Left ventricle myocardium inferior (tissue), 1 donor: Measurements from ENCODE around the gene CRYBA1. TPM values are rescaled to one million over a fixed set of nuclear protein-coding genes. Genes with fewer than 3 reads are reported as not detected.

Source experiments
- DNase-seq: peaks from one replicate; pipeline ENCODE4 v3.0.0-alpha.2; 2020
- H3K27ac ChIP-seq: fragments of 200-600 bp; replicated peaks from 2 replicates; pipeline ENCODE4 v1.8.0; 2021
- H3K27me3 ChIP-seq: fragments of 200-600 bp; 2 replicates; pipeline ENCODE4 v1.8.0; 2021; ENCODE audit warnings: low read depth
- H3K36me3 ChIP-seq: fragments of 200-600 bp; 2 replicates; pipeline ENCODE4 v1.8.0; 2021
- H3K4me1 ChIP-seq: fragments of 200-600 bp; 2 replicates; pipeline ENCODE4 v1.8.0; 2021
- H3K4me3 ChIP-seq: fragments of 200-600 bp; 2 replicates; pipeline ENCODE4 v1.8.0; 2021; ENCODE audit warnings: mild to moderate bottlenecking, moderate library complexity
- H3K9me3 ChIP-seq: fragments of 200-600 bp; replicated peaks from 2 replicates; pipeline ENCODE4 v1.8.0; 2021
- intact Hi-C: fragments of 100-400 bp; cut with micrococcal nuclease; formaldehyde crosslinking; loops from one replicate; pipeline ENCODE4 v1.11.0; 2022
- total RNA-seq: library from RNA; stranded (reverse); fragmentation: NEBNext Ultra II Directional; extraction: Animal tissue kit (Norgen Biotek cat#: 25700); gene quantifications from one replicate; pipeline ENCODE4 v1.2.1, GENCODE V29; 2021
- TF ChIP-seq, protein P1 (sequence below): fragments of 200-600 bp; IDR thresholded peaks from 2 replicates; pipeline ENCODE4 v1.8.0; 2021; ENCODE audit warnings: antibody characterized with exemption, mild to moderate bottlenecking, borderline replicate concordance
- donor health status: DM: no; HTN: yes; CAD: no; lungs with severe emphysema.

Gene CRYBA1
- total RNA-seq, 1 donor from 2014 or later = not detected

GRCh38 chr17:29209073-29209472 is 37.6 kb upstream of the CRYBA1 start:
- Histone ChIP-seq H3K27ac (no peak overlapping the region), H3K4me3 (no peak overlapping the region), H3K27me3 (no peaks in the 10 kb centered on the region), H3K36me3 (no peaks in the 10 kb centered on the region), H3K4me1 (peaks cover 12% of the 10 kb centered on the region), H3K9me3 (no peaks in the 10 kb centered on the region)
- no peak for DNase-seq
- intact Hi-C loops = no loop called here
- TF ChIP-seq, protein P1, sequence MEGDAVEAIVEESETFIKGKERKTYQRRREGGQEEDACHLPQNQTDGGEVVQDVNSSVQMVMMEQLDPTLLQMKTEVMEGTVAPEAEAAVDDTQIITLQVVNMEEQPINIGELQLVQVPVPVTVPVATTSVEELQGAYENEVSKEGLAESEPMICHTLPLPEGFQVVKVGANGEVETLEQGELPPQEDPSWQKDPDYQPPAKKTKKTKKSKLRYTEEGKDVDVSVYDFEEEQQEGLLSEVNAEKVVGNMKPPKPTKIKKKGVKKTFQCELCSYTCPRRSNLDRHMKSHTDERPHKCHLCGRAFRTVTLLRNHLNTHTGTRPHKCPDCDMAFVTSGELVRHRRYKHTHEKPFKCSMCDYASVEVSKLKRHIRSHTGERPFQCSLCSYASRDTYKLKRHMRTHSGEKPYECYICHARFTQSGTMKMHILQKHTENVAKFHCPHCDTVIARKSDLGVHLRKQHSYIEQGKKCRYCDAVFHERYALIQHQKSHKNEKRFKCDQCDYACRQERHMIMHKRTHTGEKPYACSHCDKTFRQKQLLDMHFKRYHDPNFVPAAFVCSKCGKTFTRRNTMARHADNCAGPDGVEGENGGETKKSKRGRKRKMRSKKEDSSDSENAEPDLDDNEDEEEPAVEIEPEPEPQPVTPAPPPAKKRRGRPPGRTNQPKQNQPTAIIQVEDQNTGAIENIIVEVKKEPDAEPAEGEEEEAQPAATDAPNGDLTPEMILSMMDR = no peak

- no peaks in the 10 kb centered on the region for H3K36me3 ChIP-seq
- no peaks in the 10 kb centered on the region for H3K9me3 ChIP-seq
- no peaks in the 10 kb centered on the region for H3K27me3 ChIP-seq
- DNase-seq = no peak
- TF ChIP-seq, protein P1 = no peak
- no peak overlapping the region for H3K27ac ChIP-seq
- H3K4me1 ChIP-seq = no peaks in the 10 kb centered on the region
- no peak overlapping the region for H3K4me3 ChIP-seq
- intact Hi-C loops = no loop called here
These were observed 35.8 kb upstream of the CRYBA1 start for GRCh38 chr17:29210879-29211278.

- intact Hi-C loops = no loop called here
These were observed 34.5 kb upstream of the CRYBA1 start for GRCh38 chr17:29212094-29212631.

GRCh38 chr17:29212681-29213121 is 34.0 kb upstream of the CRYBA1 start:
- no peaks in the 10 kb centered on the region for H3K36me3 ChIP-seq
- H3K4me3 ChIP-seq = no peak overlapping the region
- TF ChIP-seq, protein P1 = no peak
- no peaks in the 10 kb centered on the region for H3K27me3 ChIP-seq
- H3K4me1 ChIP-seq = no peaks in the 10 kb centered on the region
- no peaks in the 10 kb centered on the region for H3K9me3 ChIP-seq
- DNase-seq = no peak
- intact Hi-C loops = no loop called here
- no peak overlapping the region for H3K27ac ChIP-seq

More at GRCh38 chr17:29212094-29212631, 34.5 kb upstream of the CRYBA1 start:
- Histone ChIP-seq H3K27ac (no peak overlapping the region), H3K27me3 (no peaks in the 10 kb centered on the region), H3K4me3 (no peak overlapping the region), H3K4me1 (no peaks in the 10 kb centered on the region), H3K9me3 (no peaks in the 10 kb centered on the region), H3K36me3 (no peaks in the 10 kb centered on the region)
- DNase-seq = no peak
- TF ChIP-seq, protein P1 = no peak

- TF ChIP-seq, protein P1 = no peak
- Histone ChIP-seq H3K9me3 (no peaks in the 10 kb centered on the region), H3K27ac (no peak overlapping the region), H3K36me3 (no peaks in the 10 kb centered on the region), H3K4me3 (no peak overlapping the region), H3K27me3 (no peaks in the 10 kb centered on the region), H3K4me1 (peaks cover 7% of the 10 kb centered on the region)
- intact Hi-C loops = loop anchor here (5.0 kb wide), 1 partner anchor 67 kb away; no protein-coding TSS in a partner anchor
- no peak for DNase-seq
These were observed 32.2 kb upstream of the CRYBA1 start for GRCh38 chr17:29214215-29215146.
